Ectodermal cell (in vitro differentiated cells): ENCODE measurements around the gene PTPN4.

Experiments
- H3K27ac ChIP-seq: 2 replicates; pipeline ENCODE4 v1.7.0; 2013; ENCODE audit warnings: mild to moderate bottlenecking, low read depth, low read length; ENCODE audit not compliant: insufficient read depth, poor library complexity, severe bottlenecking
- H3K27me3 ChIP-seq: 2 replicates; pipeline ENCODE4 v1.7.0; 2013; ENCODE audit warnings: mild to moderate bottlenecking, low read length; ENCODE audit not compliant: insufficient read depth, control insufficient read depth, poor library complexity, severe bottlenecking
- H3K36me3 ChIP-seq: one replicate; pipeline ENCODE4 v1.7.0; 2013; ENCODE audit warnings: low read length; ENCODE audit not compliant: control insufficient read depth, insufficient read depth
- H3K4me1 ChIP-seq: one replicate; pipeline ENCODE4 v1.7.0; 2013; ENCODE audit warnings: low read length; ENCODE audit not compliant: control insufficient read depth, insufficient read depth
- H3K4me3 ChIP-seq: 2 replicates; pipeline ENCODE4 v1.7.0; 2013; ENCODE audit warnings: low read depth, low read length, control low read depth; ENCODE audit not compliant: insufficient read depth
- H3K9me3 ChIP-seq: 2 replicates; pipeline ENCODE4 v1.7.0; 2013; ENCODE audit warnings: mild to moderate bottlenecking, low read length, moderate library complexity; ENCODE audit not compliant: control insufficient read depth
- WGBS, 2 experiments: methylation state at CpG; one replicate each; pipeline ENCODE4 v1.1.7; 2013; ENCODE audit warnings: missing lambda C conversion rate in 2 of 2; 5-methylcytosine and 5-hydroxymethylcytosine counted together

The PTPN4 gene

GRCh38 chr2:119932809-119933208, 173.1 kb downstream of the PTPN4 start:
- Histone ChIP-seq H3K27ac (no peak overlapping the region), H3K9me3 (no peaks in the 10 kb centered on the region), H3K36me3 (no peaks in the 10 kb centered on the region), H3K4me1 (no peaks in the 10 kb centered on the region), H3K4me3 (no peak overlapping the region), H3K27me3 (no peaks in the 10 kb centered on the region)
- 96 to 98% methylated on average over 2 of the region's 2 CpGs for WGBS, 2 experiments

- Histone ChIP-seq H3K36me3 (no peaks in the 10 kb centered on the region), H3K27me3 (no peaks in the 10 kb centered on the region), H3K4me1 (no peaks in the 10 kb centered on the region), H3K4me3 (no peak overlapping the region), H3K9me3 (no peaks in the 10 kb centered on the region), H3K27ac (no peak overlapping the region)
Observed at GRCh38 chr2:119934319-119934718, 174.6 kb downstream of the PTPN4 start.

DNA sequence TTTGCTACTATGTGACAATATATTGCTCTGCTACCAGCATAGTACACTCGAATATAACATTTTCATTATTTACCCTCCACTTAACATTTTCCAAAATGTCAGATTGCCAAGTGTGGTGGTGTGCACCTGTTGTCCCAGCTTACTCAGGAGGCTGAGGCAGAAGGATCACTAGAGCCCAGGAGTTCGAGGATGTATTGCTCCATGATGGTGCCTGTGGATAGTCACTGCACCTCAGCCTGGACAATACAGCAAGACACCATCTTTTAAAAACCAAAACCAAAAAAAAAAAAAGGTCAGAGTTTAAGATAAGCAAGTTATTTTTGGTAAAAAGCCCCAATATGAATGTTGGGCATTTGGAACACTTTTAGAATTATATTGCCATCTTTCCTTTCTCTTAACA, 178.0 kb downstream of the PTPN4 start:
- no peaks in the 10 kb centered on the region for H3K4me1 ChIP-seq
- H3K36me3 ChIP-seq: no peaks in the 10 kb centered on the region
- no peak overlapping the region for H3K4me3 ChIP-seq
- no peaks in the 10 kb centered on the region for H3K27me3 ChIP-seq
- no peaks in the 10 kb centered on the region for H3K9me3 ChIP-seq
- 93 to 98% methylated on average over 2 of the region's 2 CpGs for WGBS, 2 experiments
- H3K27ac ChIP-seq: no peak overlapping the region

GRCh38 chr2:119939915-119940314, 180.2 kb downstream of the PTPN4 start:
- no peaks in the 10 kb centered on the region for H3K4me1 ChIP-seq
- no peaks in the 10 kb centered on the region for H3K36me3 ChIP-seq
- H3K9me3 ChIP-seq: no peaks in the 10 kb centered on the region
- WGBS, 2 experiments: 92 to 96% methylated on average over 3 of the region's 3 CpGs
- no peak overlapping the region for H3K4me3 ChIP-seq
- no peaks in the 10 kb centered on the region for H3K27me3 ChIP-seq
- H3K27ac ChIP-seq: no peak overlapping the region

GRCh38 chr2:119940856-119941255, 181.1 kb downstream of the PTPN4 start:
- Histone ChIP-seq H3K27me3 (no peaks in the 10 kb centered on the region), H3K27ac (no peak overlapping the region)

GRCh38 chr2:119941388-119941787, 181.7 kb downstream of the PTPN4 start:
- no peak overlapping the region for H3K4me3 ChIP-seq
- H3K27me3 ChIP-seq: no peaks in the 10 kb centered on the region
- H3K27ac ChIP-seq: no peak overlapping the region
- WGBS, 2 experiments: 86 to 96% methylated on average over 1 of the region's 1 CpG
- H3K9me3 ChIP-seq: no peaks in the 10 kb centered on the region
- no peaks in the 10 kb centered on the region for H3K4me1 ChIP-seq
- H3K36me3 ChIP-seq: no peaks in the 10 kb centered on the region

More at GRCh38 chr2:119940856-119941255, 181.1 kb downstream of the PTPN4 start:
- no peaks in the 10 kb centered on the region for H3K36me3 ChIP-seq
- no peaks in the 10 kb centered on the region for H3K9me3 ChIP-seq
- H3K4me1 ChIP-seq: no peaks in the 10 kb centered on the region
- no peak overlapping the region for H3K4me3 ChIP-seq

GRCh38 chr2:119941981-119942513, 182.3 kb downstream of the PTPN4 start:
- H3K9me3 ChIP-seq: no peaks in the 10 kb centered on the region
- H3K4me3 ChIP-seq: no peak overlapping the region
- WGBS, 2 experiments: 84 to 89% methylated on average over 2 to 3 of the region's 3 CpGs
- H3K27ac ChIP-seq: no peak overlapping the region
- no peaks in the 10 kb centered on the region for H3K27me3 ChIP-seq
- no peaks in the 10 kb centered on the region for H3K4me1 ChIP-seq
- peaks cover 1% of the 10 kb centered on the region for H3K36me3 ChIP-seq

DNA sequence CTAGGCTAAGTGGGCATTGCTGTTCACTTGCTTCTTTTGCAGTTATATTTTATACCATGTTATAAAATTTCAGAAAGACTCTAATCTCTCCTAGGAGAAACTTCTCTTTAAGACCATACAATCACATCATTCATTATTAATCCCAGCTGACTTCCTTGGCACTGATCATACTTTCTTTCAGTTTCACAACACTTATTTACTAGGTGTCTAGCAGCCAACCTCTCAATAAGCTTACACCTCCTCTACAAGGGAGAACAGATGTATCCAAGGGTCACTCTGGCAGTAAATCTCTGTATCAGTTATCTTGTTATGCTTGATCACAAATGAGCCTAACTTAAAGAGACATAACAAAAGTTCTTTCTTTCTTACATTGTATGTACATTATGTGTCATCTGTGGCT, 183.3 kb downstream of the PTPN4 start:
- H3K9me3 ChIP-seq: no peaks in the 10 kb centered on the region
- peaks cover 7% of the 10 kb centered on the region for H3K36me3 ChIP-seq
- H3K27me3 ChIP-seq: no peaks in the 10 kb centered on the region
- H3K4me1 ChIP-seq: no peaks in the 10 kb centered on the region
- H3K4me3 ChIP-seq: no peak overlapping the region
- H3K27ac ChIP-seq: no peak overlapping the region

DNA sequence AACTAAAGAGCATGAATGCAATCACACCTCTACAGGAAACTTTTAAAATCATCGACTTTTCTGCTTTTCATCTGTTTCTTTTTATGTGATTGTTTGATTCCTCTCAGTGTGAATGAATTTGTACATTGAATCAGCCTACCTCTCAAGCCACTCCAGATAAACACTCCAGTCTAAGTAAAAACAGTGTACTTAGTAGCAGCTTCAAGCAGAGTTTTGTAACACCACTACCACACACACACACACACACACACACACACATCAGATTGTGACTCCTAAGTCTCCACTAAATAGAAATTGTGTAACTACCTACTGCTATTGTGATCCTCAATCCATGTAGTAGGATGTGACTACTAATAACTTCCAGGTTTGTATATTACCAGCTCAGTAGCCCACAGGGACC, 187.8 kb downstream of the PTPN4 start:
- 100% methylated on average over 1 of the region's 1 CpG; no CpG with 5 or more reads in 1 of the 2 experiments for WGBS, 2 experiments
- Histone ChIP-seq H3K4me3 (no peak overlapping the region), H3K4me1 (no peaks in the 10 kb centered on the region), H3K27ac (no peak overlapping the region), H3K9me3 (no peaks in the 10 kb centered on the region), H3K36me3 (peaks cover 10% of the 10 kb centered on the region), H3K27me3 (no peaks in the 10 kb centered on the region)

- 83 to 94% methylated on average over 2 of the region's 2 CpGs for WGBS, 2 experiments
- H3K4me1 ChIP-seq: no peaks in the 10 kb centered on the region
- H3K9me3 ChIP-seq: no peaks in the 10 kb centered on the region
- H3K4me3 ChIP-seq: no peak overlapping the region
- H3K36me3 ChIP-seq: peaks cover 24% of the 10 kb centered on the region
- no peaks in the 10 kb centered on the region for H3K27me3 ChIP-seq
- no peak overlapping the region for H3K27ac ChIP-seq
Observed at GRCh38 chr2:119950966-119951365, 191.2 kb downstream of the PTPN4 start.

DNA sequence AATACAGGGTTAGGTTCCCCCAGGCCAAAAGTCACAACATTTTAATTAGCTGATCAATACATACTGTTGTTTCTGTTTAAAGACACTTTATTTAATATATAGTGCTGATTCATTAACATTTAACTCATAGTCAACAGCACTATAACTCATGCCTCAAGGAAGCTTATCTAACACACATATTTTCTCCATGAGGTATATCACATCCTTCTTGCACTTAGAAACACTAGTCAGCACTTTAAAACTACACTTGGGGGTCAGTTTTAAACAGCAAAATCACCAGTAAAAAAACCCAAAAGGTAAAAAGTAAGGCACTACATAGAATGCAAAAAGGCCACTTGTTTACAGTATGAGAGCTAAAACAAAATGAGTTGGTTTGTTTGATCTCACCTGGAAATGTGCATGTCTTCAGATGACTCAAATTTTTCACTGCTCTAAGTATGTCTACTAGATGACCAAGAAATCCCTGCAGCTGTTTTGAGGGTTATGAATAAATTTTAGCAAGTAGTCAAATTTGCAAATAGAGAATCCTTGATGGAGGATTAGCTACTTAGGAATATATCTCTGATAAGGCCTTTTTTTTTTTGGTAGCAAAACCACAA, 199.0 kb downstream of the PTPN4 start:
- Histone ChIP-seq H3K9me3 (peaks cover 3% of the 10 kb centered on the region), H3K4me3 (no peak overlapping the region), H3K27me3 (no peaks in the 10 kb centered on the region), H3K4me1 (no peaks in the 10 kb centered on the region), H3K36me3 (peaks cover 40% of the 10 kb centered on the region), H3K27ac (no peak overlapping the region)
